ENCODE results near the gene SPEG.

The SPEG gene

DNA sequence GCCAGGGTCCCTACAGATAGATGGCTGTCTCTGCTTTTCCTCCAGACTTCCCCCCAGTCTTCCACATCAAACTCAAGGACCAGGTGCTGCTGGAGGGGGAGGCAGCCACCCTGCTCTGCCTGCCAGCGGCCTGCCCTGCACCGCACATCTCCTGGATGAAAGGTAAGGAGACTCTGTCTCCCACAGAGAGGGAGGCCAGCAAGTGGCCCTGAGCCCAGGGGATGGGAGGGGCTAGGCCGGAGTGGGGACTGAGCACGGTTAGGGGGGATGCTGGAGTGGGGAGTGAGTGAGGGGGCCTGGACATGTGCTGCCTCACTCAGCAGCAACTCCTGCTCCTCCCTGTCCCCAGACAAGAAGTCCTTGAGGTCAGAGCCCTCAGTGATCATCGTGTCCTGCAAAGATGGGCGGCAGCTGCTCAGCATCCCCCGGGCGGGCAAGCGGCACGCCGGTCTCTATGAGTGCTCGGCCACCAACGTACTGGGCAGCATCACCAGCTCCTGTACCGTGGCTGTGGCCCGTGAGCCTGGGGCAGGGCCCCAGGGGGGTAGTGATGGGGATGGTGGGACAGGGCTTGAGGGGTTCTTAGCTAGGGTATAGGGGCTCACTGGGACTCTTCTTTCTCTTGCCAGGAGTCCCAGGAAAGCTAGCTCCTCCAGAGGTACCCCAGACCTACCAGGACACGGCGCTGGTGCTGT is 53.7 kb downstream of the SPEG start:
- TF ChIP-seq, protein P1, sequence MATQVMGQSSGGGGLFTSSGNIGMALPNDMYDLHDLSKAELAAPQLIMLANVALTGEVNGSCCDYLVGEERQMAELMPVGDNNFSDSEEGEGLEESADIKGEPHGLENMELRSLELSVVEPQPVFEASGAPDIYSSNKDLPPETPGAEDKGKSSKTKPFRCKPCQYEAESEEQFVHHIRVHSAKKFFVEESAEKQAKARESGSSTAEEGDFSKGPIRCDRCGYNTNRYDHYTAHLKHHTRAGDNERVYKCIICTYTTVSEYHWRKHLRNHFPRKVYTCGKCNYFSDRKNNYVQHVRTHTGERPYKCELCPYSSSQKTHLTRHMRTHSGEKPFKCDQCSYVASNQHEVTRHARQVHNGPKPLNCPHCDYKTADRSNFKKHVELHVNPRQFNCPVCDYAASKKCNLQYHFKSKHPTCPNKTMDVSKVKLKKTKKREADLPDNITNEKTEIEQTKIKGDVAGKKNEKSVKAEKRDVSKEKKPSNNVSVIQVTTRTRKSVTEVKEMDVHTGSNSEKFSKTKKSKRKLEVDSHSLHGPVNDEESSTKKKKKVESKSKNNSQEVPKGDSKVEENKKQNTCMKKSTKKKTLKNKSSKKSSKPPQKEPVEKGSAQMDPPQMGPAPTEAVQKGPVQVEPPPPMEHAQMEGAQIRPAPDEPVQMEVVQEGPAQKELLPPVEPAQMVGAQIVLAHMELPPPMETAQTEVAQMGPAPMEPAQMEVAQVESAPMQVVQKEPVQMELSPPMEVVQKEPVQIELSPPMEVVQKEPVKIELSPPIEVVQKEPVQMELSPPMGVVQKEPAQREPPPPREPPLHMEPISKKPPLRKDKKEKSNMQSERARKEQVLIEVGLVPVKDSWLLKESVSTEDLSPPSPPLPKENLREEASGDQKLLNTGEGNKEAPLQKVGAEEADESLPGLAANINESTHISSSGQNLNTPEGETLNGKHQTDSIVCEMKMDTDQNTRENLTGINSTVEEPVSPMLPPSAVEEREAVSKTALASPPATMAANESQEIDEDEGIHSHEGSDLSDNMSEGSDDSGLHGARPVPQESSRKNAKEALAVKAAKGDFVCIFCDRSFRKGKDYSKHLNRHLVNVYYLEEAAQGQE (IDR thresholded peaks at IDR 0.05; ENCODE audit: low read depth), result no peak
- no peak for TF ChIP-seq EP300 (IDR thresholded peaks at IDR 0.05; ENCODE audit: borderline replicate concordance)
- TF ChIP-seq CEBPB (IDR thresholded peaks at IDR 0.05), result no peak
- no peak for TF ChIP-seq MAX (IDR thresholded peaks at IDR 0.05)
- TF ChIP-seq TEAD4 (IDR thresholded peaks at IDR 0.05), result no peak
- TF ChIP-seq CREB1 (IDR thresholded peaks at IDR 0.05; ENCODE audit: low read depth), result no peak
- TF ChIP-seq EGR1 (IDR thresholded peaks at IDR 0.05), result no peak
- TF ChIP-seq USF1 (IDR thresholded peaks at IDR 0.05), result no peak
- TF ChIP-seq TAF1 (IDR thresholded peaks at IDR 0.05; ENCODE audit: low read depth), result no peak
- no peak for TF ChIP-seq RAD21 (IDR thresholded peaks at IDR 0.05; ENCODE audit: low read depth)
- no peak for TF ChIP-seq FOXM1 (IDR thresholded peaks at IDR 0.05; ENCODE audit: borderline replicate concordance, low read depth)
- TF ChIP-seq YY1 (IDR thresholded peaks at IDR 0.05; ENCODE audit: low read depth), result no peak
- TF ChIP-seq ZBTB7A (IDR thresholded peaks at IDR 0.05; ENCODE audit: low read depth), result no peak
- no peak for TF ChIP-seq NFIC (IDR thresholded peaks at IDR 0.05)
- TF ChIP-seq TCF12 (IDR thresholded peaks at IDR 0.05; ENCODE audit: low read depth), result no peak

DNA sequence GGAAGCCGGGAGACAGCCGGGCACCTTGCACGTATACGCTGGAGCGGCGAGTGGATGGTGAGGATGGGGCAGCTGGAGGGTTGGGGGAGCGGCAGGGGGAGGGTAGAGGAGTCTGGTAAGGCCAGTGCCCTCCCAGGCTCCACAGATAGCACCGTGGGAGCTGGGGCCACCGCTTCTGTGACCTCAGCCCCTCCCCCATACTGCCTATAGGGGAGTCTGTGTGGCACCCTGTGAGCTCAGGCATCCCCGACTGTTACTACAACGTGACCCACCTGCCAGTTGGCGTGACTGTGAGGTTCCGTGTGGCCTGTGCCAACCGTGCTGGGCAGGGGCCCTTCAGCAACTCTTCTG is 54.2 kb downstream of the SPEG start:
- TF ChIP-seq EGR1 (IDR thresholded peaks at IDR 0.05), result no peak
- TF ChIP-seq MAX (IDR thresholded peaks at IDR 0.05), result no peak

- no peak for TF ChIP-seq MAX (IDR thresholded peaks at IDR 0.05)
- TF ChIP-seq CREB1 (IDR thresholded peaks at IDR 0.05; ENCODE audit: low read depth), result no peak
Observed at GRCh38 chr2:219489315-219489714, 54.7 kb downstream of the SPEG start.

DNA sequence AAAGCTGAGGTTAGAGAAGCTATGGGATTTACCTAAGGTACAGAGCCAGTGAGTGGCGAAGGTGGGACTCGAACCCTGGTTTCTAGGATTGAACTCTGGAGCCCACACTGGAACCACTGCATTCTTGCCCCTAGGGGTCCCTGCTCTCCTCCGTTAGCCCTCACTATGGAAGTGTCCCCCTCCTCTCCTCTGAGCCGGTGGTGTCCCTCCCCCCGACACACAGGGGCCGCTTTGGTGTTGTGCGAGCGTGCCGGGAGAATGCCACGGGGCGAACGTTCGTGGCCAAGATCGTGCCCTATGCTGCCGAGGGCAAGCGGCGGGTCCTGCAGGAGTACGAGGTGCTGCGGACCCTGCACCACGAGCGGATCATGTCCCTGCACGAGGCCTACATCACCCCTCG is 55.5 kb downstream of the SPEG start:
- peak; percentile 27; the same call in 1 of the 2 replicates for TF ChIP-seq TEAD4 (IDR thresholded peaks at IDR 0.05)
- TF ChIP-seq YY1 (IDR thresholded peaks at IDR 0.05; ENCODE audit: low read depth), result no peak
- no peak for TF ChIP-seq CREB1 (IDR thresholded peaks at IDR 0.05; ENCODE audit: low read depth)
- TF ChIP-seq ZBTB7A (IDR thresholded peaks at IDR 0.05; ENCODE audit: low read depth), result no peak
- no peak for TF ChIP-seq FOXM1 (IDR thresholded peaks at IDR 0.05; ENCODE audit: borderline replicate concordance, low read depth)
- no peak for TF ChIP-seq NFIC (IDR thresholded peaks at IDR 0.05)
- TF ChIP-seq CEBPB (IDR thresholded peaks at IDR 0.05), result no peak
- no peak for TF ChIP-seq USF1 (IDR thresholded peaks at IDR 0.05)

- TF ChIP-seq USF1 (IDR thresholded peaks at IDR 0.05), result no peak
- no peak for TF ChIP-seq TCF12 (IDR thresholded peaks at IDR 0.05; ENCODE audit: low read depth)
Observed at GRCh38 chr2:219490600-219491130, 56.0 kb downstream of the SPEG start.

DNA sequence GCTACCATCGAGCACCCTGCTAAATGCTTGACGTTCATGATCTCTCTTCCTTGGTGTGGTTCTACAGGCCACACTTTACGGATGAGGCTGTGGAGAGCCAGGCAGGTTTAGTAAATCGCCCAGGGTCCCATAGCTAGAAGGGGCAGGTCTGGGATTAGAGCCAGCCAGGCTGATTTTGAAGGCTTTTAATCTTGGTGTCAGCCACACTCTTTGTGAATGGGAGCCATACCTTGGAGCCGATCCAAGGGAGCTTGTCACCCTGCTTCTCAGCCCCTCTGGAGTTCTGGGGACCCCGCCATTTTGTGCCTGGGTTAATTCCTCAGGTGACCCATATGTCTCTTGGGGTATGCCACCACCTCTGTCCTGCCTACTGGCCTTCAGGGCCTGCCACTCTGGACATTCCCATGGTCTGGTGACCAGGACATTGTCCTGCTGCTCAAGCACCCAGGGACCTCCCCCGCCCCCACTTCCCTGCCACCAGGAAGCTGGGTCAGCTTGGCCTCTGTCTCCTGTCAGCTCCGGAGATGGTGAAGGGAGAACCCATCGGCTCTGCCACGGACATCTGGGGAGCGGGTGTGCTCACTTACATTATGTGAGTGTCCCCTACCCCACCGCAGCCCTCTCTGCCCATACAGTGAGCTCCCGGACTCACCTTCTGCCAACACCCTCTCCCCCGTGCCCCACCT is 56.8 kb downstream of the SPEG start:
- no peak for TF ChIP-seq ZBTB7A (IDR thresholded peaks at IDR 0.05; ENCODE audit: low read depth)
- no peak for TF ChIP-seq CEBPB (IDR thresholded peaks at IDR 0.05)
- TF ChIP-seq RAD21 (IDR thresholded peaks at IDR 0.05; ENCODE audit: low read depth), result no peak

- TF ChIP-seq EP300 (IDR thresholded peaks at IDR 0.05; ENCODE audit: borderline replicate concordance), result no peak
- TF ChIP-seq TEAD4 (IDR thresholded peaks at IDR 0.05), result no peak
- TF ChIP-seq FOXM1 (IDR thresholded peaks at IDR 0.05; ENCODE audit: borderline replicate concordance, low read depth), result no peak
- TF ChIP-seq ZBTB7A (IDR thresholded peaks at IDR 0.05; ENCODE audit: low read depth), result no peak
Observed at GRCh38 chr2:219492575-219492974, 57.9 kb downstream of the SPEG start.

DNA sequence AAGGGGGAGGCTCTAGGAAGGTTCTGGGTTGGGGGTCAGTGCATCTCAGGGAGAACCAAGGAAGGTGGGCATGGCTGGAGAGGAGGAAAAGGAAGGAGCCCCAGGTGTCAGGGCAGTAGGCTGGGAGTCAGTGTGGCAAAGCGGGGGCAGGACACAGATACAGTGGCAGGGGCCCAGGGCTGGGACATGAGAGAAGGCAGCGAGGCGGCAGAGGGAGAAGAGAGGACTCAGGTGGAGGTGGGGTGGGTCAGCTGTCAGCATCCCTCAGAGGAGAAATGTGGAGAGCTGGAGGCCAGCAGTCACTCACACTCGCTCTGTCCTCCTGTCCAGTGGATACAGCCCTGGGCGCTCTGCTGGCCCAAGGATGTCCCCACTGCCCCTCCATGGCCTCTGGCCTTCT is 58.4 kb downstream of the SPEG start:
- no peak for TF ChIP-seq RAD21 (IDR thresholded peaks at IDR 0.05; ENCODE audit: low read depth)
- no peak for TF ChIP-seq FOXM1 (IDR thresholded peaks at IDR 0.05; ENCODE audit: borderline replicate concordance, low read depth)
- TF ChIP-seq YY1 (IDR thresholded peaks at IDR 0.05; ENCODE audit: low read depth), result no peak
- no peak for TF ChIP-seq EGR1 (IDR thresholded peaks at IDR 0.05)
- TF ChIP-seq TEAD4 (IDR thresholded peaks at IDR 0.05), result no peak
- TF ChIP-seq MAX (IDR thresholded peaks at IDR 0.05), result no peak
- TF ChIP-seq USF1 (IDR thresholded peaks at IDR 0.05), result no peak
- TF ChIP-seq ZBTB7A (IDR thresholded peaks at IDR 0.05; ENCODE audit: low read depth), result no peak
- TF ChIP-seq, protein P1 (IDR thresholded peaks at IDR 0.05; ENCODE audit: low read depth), result no peak
- TF ChIP-seq TAF1 (IDR thresholded peaks at IDR 0.05; ENCODE audit: low read depth), result no peak
- TF ChIP-seq TCF12 (IDR thresholded peaks at IDR 0.05; ENCODE audit: low read depth), result no peak
- no peak for TF ChIP-seq EP300 (IDR thresholded peaks at IDR 0.05; ENCODE audit: borderline replicate concordance)
- TF ChIP-seq CEBPB (IDR thresholded peaks at IDR 0.05), result no peak
- TF ChIP-seq CREB1 (IDR thresholded peaks at IDR 0.05; ENCODE audit: low read depth), result no peak
